Transverse colon (tissue), 4 donors: ENCODE measurements around the gene CNOT6L. TPM values are rescaled to one million over a fixed set of nuclear protein-coding genes. Genes with fewer than 3 reads are reported as not detected.
A peak's percentile ranks its signal among the peaks of the same experiment; 100 is the strongest.

Experiments used
- DNase-seq: peaks from one replicate; pipeline ENCODE4 v3.0.0-alpha.2; 2019
- H3K27ac ChIP-seq, 4 donors: fragments of 200-600 bp; sonication (generic); 2 replicates each; pipeline ENCODE4 v1.5.1; 2016 to 2018; ENCODE audit warnings: inconsistent platforms in 4 of 4
- H3K27me3 ChIP-seq: fragments of 200-600 bp; sonication (generic); 2 replicates; pipeline ENCODE4 v1.5.1; 2017; ENCODE audit warnings: inconsistent platforms
- H3K36me3 ChIP-seq, 4 donors: fragments of 200-600 bp; sonication (generic); 2 replicates each; pipeline ENCODE4 v1.5.1; 2017 to 2019; ENCODE audit warnings: inconsistent platforms in 4 of 4
- H3K4me1 ChIP-seq, 4 donors: fragments of 200-600 bp; sonication (generic); 2 replicates each; pipeline ENCODE4 v1.5.1; 2017 to 2020; ENCODE audit warnings: inconsistent platforms in 4 of 4
- H3K4me3 ChIP-seq, 4 donors: fragments of 200-600 bp; sonication (generic); 1 replicate in 1 of 4; 2 replicates in 3 of 4; pipeline versions ENCODE4 v1.5.1 to v1.6.1; 2017 to 2019; ENCODE audit warnings: inconsistent platforms in 4 of 4
- H3K9me3 ChIP-seq, 2 donors: fragments of 200-600 bp; sonication (generic); 2 replicates each; pipeline ENCODE4 v1.5.1; 2017 to 2019; ENCODE audit warnings: inconsistent platforms in 2 of 2
- CTCF ChIP-seq, 5 experiments: fragments of 200-600 bp in 3 of 5; fragments of 450-650 bp in 2 of 5; sonication (generic) in 3 of 5; IDR thresholded peaks; 1 replicate in 2 of 5; 2 replicates in 3 of 5; pipeline ENCODE4 v1.5.1; 2016 to 2017; ENCODE audit warnings: antibody characterized with exemption in 5 of 5, inconsistent platforms in 3 of 5, mild to moderate bottlenecking in 2 of 5, moderate library complexity in 1 of 5
- EP300 ChIP-seq: sonication (generic); formaldehyde crosslinking; IDR thresholded peaks from one replicate; pipeline ENCODE4 v1.6.1; 2017; ENCODE audit warnings: antibody characterized with exemption, low read depth
- POLR2A ChIP-seq: fragments of 450-650 bp; IDR thresholded peaks from one replicate; pipeline ENCODE4 v1.6.1; 2016; ENCODE audit warnings: antibody characterized with exemption, mild to moderate bottlenecking, moderate library complexity
- POLR2AphosphoS5 ChIP-seq, 3 donors: sonication (generic); formaldehyde crosslinking; IDR thresholded peaks; one replicate each; pipeline ENCODE4 v1.6.1; 2016; ENCODE audit warnings: antibody characterized with exemption in 3 of 3
- WGBS, 2 donors: methylation state at CpG; one replicate each; pipeline ENCODE4 v1.1.5; 2018; ENCODE audit warnings: low coverage in 1 of 2; 5-methylcytosine and 5-hydroxymethylcytosine counted together
- in situ Hi-C, 4 donors: fragments of 200-750 bp; cut with MboI; loops; one replicate each; pipeline versions ENCODE4 v1.15.0 to v1.15.1; 2017; ENCODE audit warnings: low sequenced_read_pairs in 3 of 4, low pct_ligation_motif_present in 1 of 4, low pct_unique_long_range_greater_than_20kb in 1 of 4
- intact Hi-C: fragments of 100-400 bp; cut with DNase I; formaldehyde crosslinking; loops from one replicate; pipeline ENCODE4 v1.15.1; 2023; ENCODE audit warnings: low total_unique reads
- total RNA-seq, 4 donors: library from RNA; depleted of rRNA; stranded (reverse); fragments of >200 nt; gene quantifications; one replicate each; pipeline ENCODE4 v1.1.0, GENCODE V29; 2016

Gene CNOT6L
- total RNA-seq, 4 donors from 2014 or later, result 2.2 to 30.5 (median 14.9) TPM

- Histone ChIP-seq H3K4me1 (peaks cover 0 to 7% (median 4%) of the 10 kb centered on the region in 4 donors), H3K27ac (no peak overlapping the region), H3K4me3 (no peak overlapping the region), H3K27me3 (no peaks in the 10 kb centered on the region), H3K36me3 (no peaks in the 10 kb centered on the region), H3K9me3 (no peaks in the 10 kb centered on the region)
- 75 to 86% methylated on average over 1 of the region's 1 CpG for WGBS, 2 donors
- in situ Hi-C loops, result no loop called here
- TF ChIP-seq EP300 (no peak), CTCF (IDR thresholded peaks at IDR 0.05) (no peak), POLR2A (no peak), POLR2AphosphoS5 (IDR thresholded peaks at IDR 0.05) (no peak)
- intact Hi-C loops, result no loop called here
- DNase-seq, result no peak
Observed at GRCh38 chr4:77703666-77704065, 115.5 kb downstream of the CNOT6L start.

- intact Hi-C loops (no loop called here), in situ Hi-C loops (no loop called here)
- WGBS, 2 donors, result 60 to 82% methylated on average over 2 of the region's 2 CpGs
- H3K4me3 ChIP-seq, result no peak overlapping the region
- peaks cover 0 to 18% (median 10%) of the 10 kb centered on the region in 4 donors for H3K4me1 ChIP-seq
- no peaks in the 10 kb centered on the region for H3K9me3 ChIP-seq
- H3K27ac ChIP-seq, result no peak overlapping the region
- no peaks in the 10 kb centered on the region for H3K36me3 ChIP-seq
- H3K27me3 ChIP-seq, result no peaks in the 10 kb centered on the region
- no peak for DNase-seq
- no peak for TF ChIP-seq POLR2A
- TF ChIP-seq POLR2AphosphoS5 (IDR thresholded peaks at IDR 0.05), result no peak
- no peak for TF ChIP-seq EP300
- TF ChIP-seq CTCF (IDR thresholded peaks at IDR 0.05), result no peak
Observed at GRCh38 chr4:77701121-77701520, 118.0 kb downstream of the CNOT6L start.

- Histone ChIP-seq H3K9me3 (no peaks in the 10 kb centered on the region), H3K27me3 (no peaks in the 10 kb centered on the region), H3K36me3 (no peaks in the 10 kb centered on the region), H3K4me3 (no peak overlapping the region), H3K4me1 (peaks cover 0 to 18% (median 10%) of the 10 kb centered on the region in 4 donors), H3K27ac (peak overlapping the region in 1 of 4 donors; percentile 0)
- intact Hi-C loops, result no loop called here
- no peak for TF ChIP-seq EP300
- no peak for TF ChIP-seq POLR2A
- TF ChIP-seq POLR2AphosphoS5 (IDR thresholded peaks at IDR 0.05), result no peak
- DNase-seq, result no peak
- 20 to 61% methylated on average over 1 to 3 of the region's 3 CpGs for WGBS, 2 donors
- in situ Hi-C loops, result no loop called here
Observed at GRCh38 chr4:77699731-77700210, 119.4 kb downstream of the CNOT6L start.

GRCh38 chr4:77697860-77698590 is 121.1 kb downstream of the CNOT6L start:
- 44 to 60% methylated on average over 3 to 10 of the region's 10 CpGs for WGBS, 2 donors
- no peaks in the 10 kb centered on the region for H3K27me3 ChIP-seq
- intact Hi-C loops, result no loop called here
- peak overlapping the region in 1 of 4 donors; percentile 16 for H3K4me3 ChIP-seq
- H3K9me3 ChIP-seq, result no peaks in the 10 kb centered on the region
- in situ Hi-C loops, result no loop called here
- no peak for TF ChIP-seq POLR2A
- no peak for TF ChIP-seq EP300
- TF ChIP-seq POLR2AphosphoS5 (IDR thresholded peaks at IDR 0.05), result no peak
- TF ChIP-seq CTCF (IDR thresholded peaks at IDR 0.05), result peak; percentile 15 to 80 (median 56)
- peak overlapping the region; percentile 41 to 74 (median 62) for H3K27ac ChIP-seq
- DNase-seq, result peak; percentile 53
- peaks cover 0 to 18% (median 10%) of the 10 kb centered on the region in 4 donors for H3K4me1 ChIP-seq
- no peaks in the 10 kb centered on the region for H3K36me3 ChIP-seq
